Trophoblast cell (in vitro differentiated cells and primary cell): ENCODE results near the gene GCN1.

Experiments used
- DNase-seq, 2 donors: peaks; one replicate each; pipeline ENCODE4 v3.0.0-alpha.2; 2016
- H2AFZ ChIP-seq: 2 replicates; pipeline ENCODE4 v1.6.1; 2013; ENCODE audit warnings: low read length, moderate library complexity, mild to moderate bottlenecking; ENCODE audit not compliant: insufficient read depth, poor library complexity
- H2AK5ac ChIP-seq: 2 replicates; pipeline ENCODE4 v1.6.1; 2013; ENCODE audit warnings: mild to moderate bottlenecking, low read length
- H2BK120ac ChIP-seq: 2 replicates; pipeline ENCODE4 v1.6.1; 2013; ENCODE audit warnings: low read length, mild to moderate bottlenecking, moderate library complexity; ENCODE audit not compliant: insufficient read depth, poor library complexity
- H2BK12ac ChIP-seq: 2 replicates; pipeline ENCODE4 v1.6.1; 2013; ENCODE audit warnings: mild to moderate bottlenecking, low read length, moderate library complexity
- H2BK5ac ChIP-seq: 2 replicates; pipeline ENCODE4 v1.6.1; 2013; ENCODE audit warnings: low read length, low read depth, moderate library complexity, mild to moderate bottlenecking; ENCODE audit not compliant: poor library complexity
- H3K14ac ChIP-seq: 2 replicates; pipeline ENCODE4 v1.6.1; 2013; ENCODE audit warnings: mild to moderate bottlenecking, low read length
- H3K18ac ChIP-seq: 2 replicates; pipeline ENCODE4 v1.6.1; 2013; ENCODE audit warnings: mild to moderate bottlenecking, low read length
- H3K23ac ChIP-seq: 2 replicates; pipeline ENCODE4 v1.6.1; 2013; ENCODE audit warnings: low read length
- H3K27ac ChIP-seq: 2 replicates; pipeline ENCODE4 v1.5.1; 2013; ENCODE audit warnings: low read depth, mild to moderate bottlenecking, inconsistent platforms, low read length, moderate library complexity
- H3K27me3 ChIP-seq: 2 replicates; pipeline ENCODE4 v1.6.1; 2013; ENCODE audit warnings: inconsistent platforms, mild to moderate bottlenecking, low read length, moderate library complexity; ENCODE audit not compliant: insufficient read depth
- H3K36me3 ChIP-seq, 2 experiments: 1 replicate in 1 of 2; 2 replicates in 1 of 2; pipeline ENCODE4 v1.6.1; 2013; ENCODE audit warnings: low read length in 2 of 2, mild to moderate bottlenecking in 2 of 2, moderate library complexity in 1 of 2; ENCODE audit not compliant: insufficient read depth in 2 of 2, control insufficient read depth in 1 of 2
- H3K4ac ChIP-seq: 2 replicates; pipeline ENCODE4 v1.6.1; 2013; ENCODE audit warnings: low read depth, mild to moderate bottlenecking, low read length, moderate library complexity
- H3K4me1 ChIP-seq, 2 experiments: 1 replicate in 1 of 2; 2 replicates in 1 of 2; pipeline ENCODE4 v1.6.1; 2013; ENCODE audit warnings: low read length in 2 of 2, mild to moderate bottlenecking in 2 of 2, moderate library complexity in 1 of 2; ENCODE audit not compliant: insufficient read depth in 2 of 2, control insufficient read depth in 1 of 2
- H3K4me2 ChIP-seq: 2 replicates; pipeline ENCODE4 v1.6.1; 2013; ENCODE audit warnings: inconsistent platforms, mild to moderate bottlenecking, low read length, moderate library complexity
- H3K4me3 ChIP-seq: 2 replicates; pipeline ENCODE4 v1.5.1; 2013; ENCODE audit warnings: mild to moderate bottlenecking, low read depth, low read length, inconsistent platforms
- H3K79me1 ChIP-seq: one replicate; pipeline ENCODE4 v1.6.1; 2013; ENCODE audit warnings: low read length
- H3K79me2 ChIP-seq: 2 replicates; pipeline ENCODE4 v1.6.1; 2013; ENCODE audit warnings: low read length, mild to moderate bottlenecking; ENCODE audit not compliant: control insufficient read depth, insufficient read depth, poor library complexity
- H3K9ac ChIP-seq: 2 replicates; pipeline ENCODE4 v1.6.1; 2013; ENCODE audit warnings: mild to moderate bottlenecking, low read length
- H3K9me3 ChIP-seq: 2 replicates; pipeline ENCODE4 v1.6.1; 2013; ENCODE audit warnings: low read depth, mild to moderate bottlenecking, control low read depth, inconsistent platforms, low read length; ENCODE audit not compliant: insufficient read depth
- H4K12ac ChIP-seq: 2 replicates; pipeline ENCODE4 v1.6.1; 2013; ENCODE audit warnings: low read depth, mild to moderate bottlenecking, low read length, moderate library complexity
- H4K8ac ChIP-seq: 2 replicates; pipeline ENCODE4 v1.6.1; 2013; ENCODE audit warnings: low read depth, mild to moderate bottlenecking, low read length, moderate library complexity
- H4K91ac ChIP-seq: one replicate; pipeline ENCODE4 v1.6.1; 2013; ENCODE audit warnings: low read depth, mild to moderate bottlenecking, low read length, moderate library complexity
- WGBS: extraction: QIAGEN DNeasy Blood & Tissue Kit; methylation state at CpG from one replicate; pipeline ENCODE4 v1.1.7; 2013; ENCODE audit warnings: missing lambda C conversion rate; ENCODE audit not compliant: insufficient read length, insufficient coverage; ENCODE audit errors: extremely low coverage; 5-methylcytosine and 5-hydroxymethylcytosine counted together

GCN1 gene

DNA sequence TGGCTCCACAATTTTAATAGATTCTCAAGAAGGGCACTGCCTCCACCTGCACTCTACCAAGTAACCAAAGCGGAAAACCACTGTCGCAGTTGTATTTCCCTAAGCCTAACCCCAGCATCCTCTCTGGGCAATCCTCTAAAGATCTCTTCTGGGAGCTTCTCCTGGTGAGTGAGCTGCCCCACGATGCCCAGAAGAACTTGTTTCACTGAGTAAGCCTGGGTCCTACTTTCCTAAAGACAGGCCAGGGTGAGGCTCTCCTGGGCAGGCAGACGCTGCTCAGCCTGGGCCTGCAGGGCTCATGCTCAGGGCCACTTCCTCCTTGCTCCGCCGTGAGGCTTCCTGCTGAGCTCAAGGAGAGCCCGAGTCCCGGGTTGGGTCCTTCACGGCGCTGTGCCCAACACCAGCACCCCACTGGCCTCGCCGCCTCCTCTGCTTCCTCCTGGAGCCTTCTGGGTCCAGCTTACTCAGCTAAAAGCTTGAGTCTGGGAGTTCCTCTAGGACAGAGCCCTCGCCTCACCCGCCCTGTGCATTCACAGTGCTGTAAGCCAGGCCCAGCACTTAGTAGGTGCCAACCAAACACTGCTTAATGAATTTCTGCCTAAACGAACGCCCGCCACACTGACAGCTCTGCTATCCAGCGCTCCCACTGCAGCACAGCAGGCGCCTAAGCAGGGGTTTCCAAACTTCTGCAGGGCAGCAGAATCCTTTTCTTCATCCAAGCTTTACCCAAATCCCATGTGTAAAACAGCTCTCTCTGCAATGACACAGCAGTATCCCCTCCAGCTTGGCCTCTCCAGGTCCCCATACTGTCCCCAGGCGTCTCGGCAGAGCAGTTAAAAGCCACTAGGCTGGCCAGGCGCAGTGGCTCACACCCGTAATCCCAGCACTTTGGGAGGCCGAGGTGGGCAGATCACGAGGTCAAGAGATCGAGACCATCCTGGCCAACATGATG lies 83.7 kb downstream of the GCN1 start:
- peak in 1 of 2 donors; percentile 18 for DNase-seq
- H4K8ac ChIP-seq: no peak overlapping the region
- H3K4me2 ChIP-seq: no peak overlapping the region
- no peak overlapping the region for H2BK12ac ChIP-seq
- no peak overlapping the region for H2AK5ac ChIP-seq
- H3K14ac ChIP-seq: no peak overlapping the region
- H3K4me1 ChIP-seq: peaks cover 4 to 7% of the 10 kb centered on the region in 2 experiments
- no peak overlapping the region for H4K91ac ChIP-seq
- no peak overlapping the region for H3K23ac ChIP-seq
- H4K12ac ChIP-seq: no peak overlapping the region
- no peak overlapping the region for H2BK5ac ChIP-seq
- H2BK120ac ChIP-seq: no peak overlapping the region
- H3K9ac ChIP-seq: no peak overlapping the region
- H3K36me3 ChIP-seq: peaks cover 16 to 19% of the 10 kb centered on the region in 2 experiments
- H3K27ac ChIP-seq: no peak overlapping the region
- no CpG with 5 or more reads among the region's 26 CpGs for WGBS
- no peaks in the 10 kb centered on the region for H3K27me3 ChIP-seq
- peaks cover 27% of the 10 kb centered on the region for H3K79me2 ChIP-seq
- H3K4me3 ChIP-seq: no peak overlapping the region
- H3K79me1 ChIP-seq: no peaks in the 10 kb centered on the region
- H3K18ac ChIP-seq: peak overlapping the region; percentile 16
- H3K9me3 ChIP-seq: peaks cover 3% of the 10 kb centered on the region
- H3K4ac ChIP-seq: peak overlapping the region; percentile 49
- no peak overlapping the region for H2AFZ ChIP-seq

DNA sequence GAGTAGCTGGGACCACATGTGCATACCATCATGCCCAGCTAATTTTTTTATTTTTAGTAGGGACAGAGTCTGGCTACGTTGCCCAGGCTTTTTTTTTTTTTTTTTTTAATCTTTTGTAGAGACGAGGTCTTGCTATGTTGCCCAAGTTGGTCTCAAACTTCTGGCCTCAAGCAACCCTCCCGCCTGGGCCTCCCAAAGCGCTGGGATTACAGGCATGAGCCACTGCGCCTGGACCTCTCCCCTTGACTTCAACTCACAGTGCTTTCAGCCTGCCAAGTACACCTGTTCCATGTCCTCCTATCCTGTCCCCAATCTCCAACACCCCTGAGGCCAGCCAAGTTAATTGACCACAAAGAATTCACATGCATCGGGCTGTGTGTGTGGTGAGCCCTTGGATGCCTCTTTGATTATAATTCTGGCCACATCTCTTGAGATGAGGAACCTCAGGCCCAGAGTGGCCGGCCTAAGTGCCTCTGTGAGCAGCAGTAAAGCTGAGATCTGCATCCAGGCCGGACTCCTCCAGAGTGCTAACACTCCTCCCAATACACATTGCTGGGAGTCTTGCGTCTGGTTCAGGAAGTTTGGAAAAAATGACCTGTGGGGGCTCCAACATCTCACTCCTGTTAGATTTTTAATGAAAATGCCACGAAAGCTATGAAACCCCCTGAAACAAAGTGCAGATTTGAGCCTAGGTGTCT lies 84.8 kb downstream of the GCN1 start:
- no peak overlapping the region for H3K4me2 ChIP-seq
- DNase-seq: no peak

DNA sequence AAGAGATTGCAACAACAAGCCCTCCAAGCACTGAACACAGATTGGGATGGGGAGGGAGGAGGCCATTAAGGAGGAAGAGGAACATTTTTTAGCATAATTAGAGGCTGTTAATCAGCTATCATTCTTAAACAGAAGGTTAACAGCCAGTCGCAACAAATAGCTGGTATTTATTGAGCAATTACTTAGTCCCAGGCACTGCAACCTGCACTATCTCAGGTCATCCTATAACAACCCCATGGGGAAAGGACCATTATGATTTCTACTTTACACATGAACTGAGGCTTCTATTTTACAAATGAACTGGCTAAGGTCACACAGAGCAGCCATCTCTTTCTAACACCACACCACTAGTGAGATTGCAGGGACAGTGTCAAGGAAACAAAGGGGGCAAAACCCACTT lies 88.4 kb downstream of the GCN1 start:
- Histone ChIP-seq H4K91ac (no peak overlapping the region), H3K27ac (no peak overlapping the region), H3K36me3 (peaks cover 33 to 39% of the 10 kb centered on the region in 2 experiments), H4K12ac (no peak overlapping the region), H2AK5ac (no peak overlapping the region), H3K4ac (no peak overlapping the region), H3K23ac (no peak overlapping the region), H3K27me3 (no peaks in the 10 kb centered on the region), H3K79me1 (no peaks in the 10 kb centered on the region), H3K79me2 (peaks cover 16% of the 10 kb centered on the region), H4K8ac (no peak overlapping the region), H2BK12ac (no peak overlapping the region), H3K4me3 (no peak overlapping the region), H3K18ac (no peak overlapping the region), H2BK120ac (no peak overlapping the region), H3K14ac (no peak overlapping the region), H2BK5ac (no peak overlapping the region), H3K9me3 (peaks cover 3% of the 10 kb centered on the region), H3K4me2 (no peak overlapping the region), H3K4me1 (peaks cover 16 to 18% of the 10 kb centered on the region in 2 experiments), H2AFZ (no peak overlapping the region), H3K9ac (no peak overlapping the region)
- no CpG with 5 or more reads among the region's 1 CpG for WGBS
- DNase-seq: no peak

More for the DNA sequence above, 84.8 kb downstream of the GCN1 start:
- peaks cover 20 to 23% of the 10 kb centered on the region in 2 experiments for H3K36me3 ChIP-seq
- peaks cover 18% of the 10 kb centered on the region for H3K79me2 ChIP-seq
- H3K9me3 ChIP-seq: peaks cover 3% of the 10 kb centered on the region
- no peak overlapping the region for H3K4me3 ChIP-seq
- H3K18ac ChIP-seq: no peak overlapping the region
- no peak overlapping the region for H2AK5ac ChIP-seq
- H3K79me1 ChIP-seq: no peaks in the 10 kb centered on the region
- no peak overlapping the region for H4K12ac ChIP-seq
- peak overlapping the region; percentile 70 for H3K4ac ChIP-seq
- no peak overlapping the region for H3K9ac ChIP-seq
- H4K91ac ChIP-seq: no peak overlapping the region
- H3K4me1 ChIP-seq: peaks cover 6 to 7% of the 10 kb centered on the region in 2 experiments
- WGBS: no CpG with 5 or more reads among the region's 10 CpGs
- H4K8ac ChIP-seq: no peak overlapping the region
- no peak overlapping the region for H2AFZ ChIP-seq
- H2BK120ac ChIP-seq: no peak overlapping the region
- H2BK12ac ChIP-seq: no peak overlapping the region
- no peak overlapping the region for H3K23ac ChIP-seq
- H3K27me3 ChIP-seq: no peaks in the 10 kb centered on the region
- H3K14ac ChIP-seq: no peak overlapping the region
- no peak overlapping the region for H3K27ac ChIP-seq
- no peak overlapping the region for H2BK5ac ChIP-seq

DNA sequence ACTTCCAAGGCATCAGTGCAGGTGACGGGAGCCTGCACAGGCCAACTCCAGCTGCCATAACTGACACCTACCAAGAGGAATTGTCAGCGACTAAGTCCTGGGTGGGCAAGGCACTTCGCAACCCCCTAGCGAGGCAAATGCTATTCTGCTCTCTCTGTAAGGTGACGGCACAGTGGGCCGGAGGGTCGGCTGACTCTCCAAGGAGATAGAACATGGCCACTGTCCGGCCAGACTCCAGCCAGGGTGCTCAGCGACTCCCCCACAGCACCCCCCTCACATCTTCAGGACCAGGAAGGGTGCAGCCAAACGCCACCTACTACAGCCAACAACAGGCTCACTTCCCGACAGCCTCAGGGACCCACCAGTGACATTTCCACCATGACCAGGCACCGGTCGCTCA lies 91.1 kb downstream of the GCN1 start:
- Histone ChIP-seq H3K14ac (no peak overlapping the region), H2AK5ac (no peak overlapping the region), H2AFZ (no peak overlapping the region), H3K18ac (peak overlapping the region; percentile 38), H2BK120ac (no peak overlapping the region), H3K27ac (no peak overlapping the region), H2BK12ac (no peak overlapping the region), H4K91ac (no peak overlapping the region), H3K9ac (no peak overlapping the region), H3K4me2 (no peak overlapping the region), H3K4me1 (peaks cover 16 to 18% of the 10 kb centered on the region in 2 experiments), H4K12ac (no peak overlapping the region), H3K4ac (no peak overlapping the region), H3K79me1 (no peaks in the 10 kb centered on the region), H3K27me3 (no peaks in the 10 kb centered on the region), H3K36me3 (peaks cover 58 to 65% of the 10 kb centered on the region in 2 experiments), H3K4me3 (no peak overlapping the region), H2BK5ac (no peak overlapping the region), H3K9me3 (peaks cover 3% of the 10 kb centered on the region), H3K79me2 (peaks cover 7% of the 10 kb centered on the region), H4K8ac (no peak overlapping the region), H3K23ac (no peak overlapping the region)
- no CpG with 5 or more reads among the region's 13 CpGs for WGBS
- no peak for DNase-seq
